Stimulated activated naive CD8-positive, alpha-beta T cell treated with anti-CD3 and anti-CD28 coated beads, Interleukin-15, Interleukin-2, amounts not matched to agents 100 ng/mL and 50 ng/mL, for 24 hours (primary cell): Measurements from ENCODE around the gene LAGE3.

Experiments used
- H3K27ac Mint-ChIP-seq: one replicate; pipeline ENCODE4 v1.8.0; 2021; ENCODE audit warnings: mild to moderate bottlenecking, mixed read lengths
- H3K27me3 Mint-ChIP-seq: one replicate; pipeline ENCODE4 v1.8.0; 2021; ENCODE audit warnings: mixed read lengths
- H3K36me3 Mint-ChIP-seq: one replicate; pipeline ENCODE4 v1.8.0; 2021; ENCODE audit warnings: low read depth, mixed read lengths
- H3K4me1 Mint-ChIP-seq: one replicate; pipeline ENCODE4 v1.8.0; 2021; ENCODE audit warnings: low read depth, mixed read lengths
- H3K4me3 Mint-ChIP-seq: one replicate; pipeline ENCODE4 v1.8.0; 2021; ENCODE audit warnings: mild to moderate bottlenecking, mixed read lengths
- H3K9me3 Mint-ChIP-seq: one replicate; pipeline ENCODE4 v1.8.0; 2021; ENCODE audit warnings: mixed read lengths

LAGE3 gene

GRCh38 chrX:154441984-154442707, 36.9 kb downstream of the LAGE3 start:
- Mint-ChIP-seq H3K27me3 (no peaks in the 10 kb centered on the region), H3K9me3 (no peaks in the 10 kb centered on the region), H3K27ac (no peak overlapping the region), H3K36me3 (peaks cover 6% of the 10 kb centered on the region), H3K4me3 (no peak overlapping the region), H3K4me1 (peaks cover 19% of the 10 kb centered on the region)

- no peaks in the 10 kb centered on the region for H3K27me3 Mint-ChIP-seq
- no peaks in the 10 kb centered on the region for H3K9me3 Mint-ChIP-seq
- H3K4me1 Mint-ChIP-seq: peaks cover 19% of the 10 kb centered on the region
- no peak overlapping the region for H3K27ac Mint-ChIP-seq
- H3K4me3 Mint-ChIP-seq: no peak overlapping the region
- peaks cover 3% of the 10 kb centered on the region for H3K36me3 Mint-ChIP-seq
These were observed 37.5 kb downstream of the LAGE3 start for GRCh38 chrX:154441564-154441963.

GRCh38 chrX:154440623-154441357, 38.3 kb downstream of the LAGE3 start:
- H3K27ac Mint-ChIP-seq: no peak overlapping the region
- H3K4me3 Mint-ChIP-seq: no peak overlapping the region
- peaks cover 24% of the 10 kb centered on the region for H3K4me1 Mint-ChIP-seq
- peaks cover 9% of the 10 kb centered on the region for H3K36me3 Mint-ChIP-seq
- H3K27me3 Mint-ChIP-seq: no peaks in the 10 kb centered on the region
- H3K9me3 Mint-ChIP-seq: no peaks in the 10 kb centered on the region

GRCh38 chrX:154439841-154440240, 39.2 kb downstream of the LAGE3 start:
- Mint-ChIP-seq H3K4me3 (no peak overlapping the region), H3K9me3 (no peaks in the 10 kb centered on the region), H3K27ac (no peak overlapping the region), H3K36me3 (peaks cover 14% of the 10 kb centered on the region), H3K4me1 (peaks cover 24% of the 10 kb centered on the region), H3K27me3 (no peaks in the 10 kb centered on the region)

- Mint-ChIP-seq H3K36me3 (peaks cover 14% of the 10 kb centered on the region), H3K27ac (peak overlapping the region; percentile 82), H3K27me3 (no peaks in the 10 kb centered on the region), H3K4me3 (peak overlapping the region; percentile 85), H3K9me3 (no peaks in the 10 kb centered on the region), H3K4me1 (peaks cover 20% of the 10 kb centered on the region)
These were observed 40.8 kb downstream of the LAGE3 start for GRCh38 chrX:154437971-154438893.

GRCh38 chrX:154436983-154437752, 41.9 kb downstream of the LAGE3 start, which contains the start of gene GDI1:
Gene GDI1 (plus strand): TSS chrX:154437154. CDS start chrX:154437255, 101 bp downstream.
- Mint-ChIP-seq H3K4me1 (peaks cover 20% of the 10 kb centered on the region), H3K4me3 (peak within 1 kb of the TSS; percentile 85), H3K27ac (peak within 1 kb of the TSS; percentile 85)

GRCh38 chrX:154436374-154436982, 42.6 kb downstream of the LAGE3 start:
- Mint-ChIP-seq H3K9me3 (no peaks in the 10 kb centered on the region), H3K4me1 (peaks cover 20% of the 10 kb centered on the region), H3K4me3 (peak overlapping the region; percentile 70), H3K36me3 (peaks cover 14% of the 10 kb centered on the region), H3K27me3 (no peaks in the 10 kb centered on the region), H3K27ac (peak overlapping the region; percentile 85)

More at GRCh38 chrX:154436983-154437752, 41.9 kb downstream of the LAGE3 start, which contains the start of gene GDI1:
- Mint-ChIP-seq H3K27me3 (no peaks in the 10 kb centered on the region), H3K9me3 (no peaks in the 10 kb centered on the region), H3K36me3 (peaks cover 14% of the 10 kb centered on the region)

- Mint-ChIP-seq H3K27ac (no peak overlapping the region), H3K4me1 (peaks cover 24% of the 10 kb centered on the region), H3K27me3 (no peaks in the 10 kb centered on the region), H3K36me3 (peaks cover 14% of the 10 kb centered on the region), H3K4me3 (no peak overlapping the region), H3K9me3 (no peaks in the 10 kb centered on the region)
These were observed 43.8 kb downstream of the LAGE3 start for GRCh38 chrX:154435171-154435733.

- peaks cover 28% of the 10 kb centered on the region for H3K4me1 Mint-ChIP-seq
- no peak overlapping the region for H3K4me3 Mint-ChIP-seq
- H3K27ac Mint-ChIP-seq: no peak overlapping the region
- H3K36me3 Mint-ChIP-seq: peaks cover 14% of the 10 kb centered on the region
- no peaks in the 10 kb centered on the region for H3K27me3 Mint-ChIP-seq
- no peaks in the 10 kb centered on the region for H3K9me3 Mint-ChIP-seq
These were observed 44.5 kb downstream of the LAGE3 start for GRCh38 chrX:154434394-154435168.

GRCh38 chrX:154433605-154434004, 45.5 kb downstream of the LAGE3 start:
- H3K9me3 Mint-ChIP-seq: no peaks in the 10 kb centered on the region
- H3K4me1 Mint-ChIP-seq: peaks cover 30% of the 10 kb centered on the region
- peaks cover 11% of the 10 kb centered on the region for H3K36me3 Mint-ChIP-seq
- H3K27me3 Mint-ChIP-seq: no peaks in the 10 kb centered on the region
- no peak overlapping the region for H3K27ac Mint-ChIP-seq
- no peak overlapping the region for H3K4me3 Mint-ChIP-seq

GRCh38 chrX:154432210-154432609, 46.9 kb downstream of the LAGE3 start:
- no peaks in the 10 kb centered on the region for H3K9me3 Mint-ChIP-seq
- peaks cover 11% of the 10 kb centered on the region for H3K36me3 Mint-ChIP-seq
- no peak overlapping the region for H3K27ac Mint-ChIP-seq

GRCh38 chrX:154431341-154431740, 47.7 kb downstream of the LAGE3 start:
- Mint-ChIP-seq H3K36me3 (peaks cover 11% of the 10 kb centered on the region), H3K4me3 (no peak overlapping the region), H3K27me3 (no peaks in the 10 kb centered on the region), H3K4me1 (peaks cover 25% of the 10 kb centered on the region), H3K9me3 (no peaks in the 10 kb centered on the region), H3K27ac (peak overlapping the region; percentile 36)

More at GRCh38 chrX:154432210-154432609, 46.9 kb downstream of the LAGE3 start:
- Mint-ChIP-seq H3K4me1 (peaks cover 25% of the 10 kb centered on the region), H3K4me3 (no peak overlapping the region), H3K27me3 (no peaks in the 10 kb centered on the region)

- Mint-ChIP-seq H3K9me3 (no peaks in the 10 kb centered on the region), H3K27ac (peak overlapping the region; percentile 22), H3K4me1 (peaks cover 20% of the 10 kb centered on the region), H3K27me3 (no peaks in the 10 kb centered on the region), H3K36me3 (peaks cover 7% of the 10 kb centered on the region), H3K4me3 (no peak overlapping the region)
These were observed 48.2 kb downstream of the LAGE3 start for GRCh38 chrX:154430916-154431315.
